Stimulated activated CD8-positive, alpha-beta memory T cell treated with anti-CD3 and anti-CD28 coated beads, Interleukin-12 subunit alpha, Interleukin-12 subunit beta, amount 100 ng/mL, for 1 hour (primary cell): ENCODE data around the gene GREM2.

Experiments used
- DNase-seq: peaks from one replicate; pipeline ENCODE4 v3.0.0-alpha.2; 2020; ENCODE audit warnings: low read depth

The GREM2 gene

DNA sequence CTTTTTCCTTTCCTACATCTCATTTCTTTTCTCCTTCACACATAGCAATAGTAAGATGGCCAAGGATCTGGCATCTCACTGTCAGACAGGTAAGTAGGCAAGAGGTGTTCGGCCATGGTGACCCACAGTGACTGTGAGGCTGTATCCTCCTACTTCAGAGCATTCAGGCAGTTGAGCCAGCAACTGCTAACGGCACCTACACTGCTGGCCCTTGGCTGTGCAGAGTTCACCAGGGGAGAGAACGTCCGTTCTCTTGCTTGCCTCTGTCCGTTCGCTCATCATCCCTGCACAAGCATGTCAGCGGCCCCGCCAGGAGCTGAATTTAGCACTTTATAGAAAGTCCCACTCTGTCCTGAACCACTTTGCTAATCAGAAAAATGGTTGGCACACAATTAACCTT, 113.6 kb downstream of the GREM2 start:
- no peak for DNase-seq

DNA sequence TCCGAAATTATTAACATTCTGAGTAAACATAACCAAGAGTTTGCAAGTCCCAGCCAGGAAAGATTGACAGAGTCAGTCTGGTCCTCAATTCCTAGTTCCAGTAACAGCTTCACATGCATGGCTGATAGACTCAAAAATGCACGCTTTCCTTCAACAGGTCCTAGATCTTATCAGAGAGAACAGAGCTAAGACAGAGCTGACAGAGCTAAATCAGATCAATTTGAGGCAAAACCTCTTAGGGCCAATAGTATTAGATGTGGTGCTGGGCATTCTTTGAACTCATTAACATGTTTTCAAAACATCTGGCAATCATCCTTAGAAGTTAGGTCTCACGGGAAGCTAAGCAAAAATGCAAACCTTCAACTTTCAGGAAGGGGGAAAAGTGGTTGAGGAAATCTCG, 114.0 kb downstream of the GREM2 start:
- no peak for DNase-seq

DNA sequence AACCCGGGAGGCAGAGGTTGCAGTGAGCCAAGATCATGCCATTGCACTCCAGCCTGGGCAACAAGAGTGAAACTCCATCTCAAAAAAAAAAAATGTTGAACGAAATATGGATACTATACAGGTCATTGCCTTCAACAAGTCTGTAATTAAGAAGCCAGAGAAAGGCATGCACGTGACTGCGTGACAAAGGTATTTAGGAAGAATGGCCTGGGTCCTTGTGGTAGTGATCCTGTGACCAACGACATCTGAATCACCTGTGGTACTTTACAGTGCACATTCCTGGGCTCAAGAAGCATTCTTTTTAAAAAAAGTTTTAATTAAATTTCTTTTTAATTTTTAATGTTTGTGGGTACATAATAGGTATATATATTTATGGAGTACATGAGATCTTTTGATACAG, 115.0 kb downstream of the GREM2 start:
- no peak for DNase-seq

DNA sequence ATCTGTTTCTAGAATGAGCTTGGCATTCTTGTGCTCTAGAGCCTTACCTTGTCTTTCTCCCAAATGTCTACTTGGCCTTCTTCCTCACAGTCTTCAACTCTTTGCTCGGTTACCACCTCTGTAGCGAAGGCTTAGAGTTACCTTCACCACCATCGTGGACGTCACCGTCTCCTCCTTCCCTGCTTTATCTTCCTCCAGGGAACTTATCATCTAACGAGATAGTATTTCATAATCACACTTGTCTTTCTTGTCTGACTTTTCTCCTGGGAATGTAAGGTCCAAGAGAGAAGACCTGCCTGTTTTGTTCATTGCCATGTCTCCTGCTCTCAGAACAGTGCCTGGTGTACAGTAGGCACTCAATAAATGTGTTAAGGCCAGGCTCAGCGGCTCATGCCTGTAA, 115.6 kb downstream of the GREM2 start:
- DNase-seq: no peak

DNA sequence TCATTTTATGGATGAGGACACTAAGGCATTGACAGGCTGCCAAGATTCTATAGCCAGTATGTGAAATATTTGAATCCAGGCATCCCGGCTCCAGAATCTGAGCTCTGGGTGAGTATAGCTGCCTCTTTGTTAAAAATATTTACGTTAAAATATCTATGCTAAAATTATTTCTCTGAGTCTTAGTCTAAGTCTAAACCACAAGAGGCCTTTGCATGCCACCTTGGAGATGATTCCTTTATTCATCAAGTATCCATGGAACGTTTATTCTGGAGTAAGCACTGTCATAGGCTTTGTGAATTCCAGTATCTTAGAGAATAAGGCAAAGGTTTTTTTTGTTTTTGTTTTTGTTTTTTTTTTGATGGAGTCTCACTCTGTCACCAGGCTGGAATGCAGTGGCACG, 116.4 kb downstream of the GREM2 start:
- no peak for DNase-seq

DNA sequence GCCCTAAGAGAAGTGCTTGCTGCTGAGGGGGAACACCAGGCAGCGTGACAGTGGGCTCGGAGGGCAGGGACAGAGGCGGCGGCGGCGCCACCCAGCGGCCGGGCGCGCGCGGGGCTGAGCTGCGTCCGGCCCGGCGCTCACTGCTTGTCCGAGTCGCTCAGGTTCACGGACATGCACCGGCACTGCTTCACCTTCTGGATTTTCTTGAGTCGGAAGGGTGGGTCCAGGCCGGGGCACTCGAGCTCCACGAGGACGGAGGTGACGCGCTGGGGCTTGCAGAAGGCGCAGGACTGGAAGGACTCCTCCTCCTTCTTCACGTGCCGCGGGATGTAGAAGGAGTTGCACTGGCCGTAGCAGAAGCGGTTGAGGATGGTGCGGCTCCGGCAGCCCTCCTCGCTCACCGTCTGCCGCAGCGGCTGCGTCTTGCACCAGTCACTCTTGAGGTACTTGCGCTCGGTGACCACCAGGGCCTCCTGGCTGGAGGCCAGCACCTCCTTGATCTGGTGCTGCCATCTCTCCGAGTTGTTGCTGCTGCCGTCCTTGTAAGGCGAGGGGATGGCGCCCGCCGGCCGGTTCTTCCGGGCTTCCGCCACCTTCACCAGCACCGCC, 119.0 kb downstream of the GREM2 start:
- no peak for DNase-seq

DNA sequence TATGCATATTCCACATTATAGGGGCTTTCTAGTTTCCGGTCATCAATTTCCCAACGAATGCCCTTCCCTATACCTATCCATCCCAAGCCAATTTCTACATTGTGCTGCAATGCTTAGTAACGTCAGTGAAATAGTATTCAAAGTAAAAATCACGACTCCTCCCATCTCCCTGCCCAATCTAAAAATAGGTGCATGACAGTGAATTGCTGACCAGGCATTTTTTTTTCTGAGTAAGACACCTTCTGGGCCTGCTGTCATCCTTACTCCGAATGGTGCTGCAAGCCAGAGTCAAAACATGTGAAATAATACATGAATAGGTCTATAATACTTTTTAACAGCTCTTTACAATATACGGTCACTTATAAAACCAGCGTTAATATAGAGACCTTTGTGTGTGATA, 120.2 kb downstream of the GREM2 start:
- DNase-seq: no peak

DNA sequence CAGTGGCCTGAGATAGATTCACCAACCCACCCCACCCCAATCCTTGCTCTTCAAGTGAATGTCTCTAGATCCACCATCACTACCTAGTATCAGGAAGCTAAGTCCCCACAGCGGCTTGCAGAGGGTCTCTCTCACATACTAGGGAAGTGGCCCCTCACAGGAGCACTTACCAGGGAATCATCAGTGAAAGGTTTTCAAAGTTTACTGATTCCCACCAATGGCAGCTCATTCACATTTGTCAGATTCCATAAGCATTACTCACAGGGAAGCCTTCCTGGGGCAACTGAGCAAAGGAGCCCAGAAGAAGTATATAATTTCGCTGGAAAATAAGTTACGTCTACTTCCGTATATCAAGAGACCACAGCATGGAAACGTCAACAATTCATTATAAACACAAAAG, 120.8 kb downstream of the GREM2 start:
- DNase-seq: no peak

DNA sequence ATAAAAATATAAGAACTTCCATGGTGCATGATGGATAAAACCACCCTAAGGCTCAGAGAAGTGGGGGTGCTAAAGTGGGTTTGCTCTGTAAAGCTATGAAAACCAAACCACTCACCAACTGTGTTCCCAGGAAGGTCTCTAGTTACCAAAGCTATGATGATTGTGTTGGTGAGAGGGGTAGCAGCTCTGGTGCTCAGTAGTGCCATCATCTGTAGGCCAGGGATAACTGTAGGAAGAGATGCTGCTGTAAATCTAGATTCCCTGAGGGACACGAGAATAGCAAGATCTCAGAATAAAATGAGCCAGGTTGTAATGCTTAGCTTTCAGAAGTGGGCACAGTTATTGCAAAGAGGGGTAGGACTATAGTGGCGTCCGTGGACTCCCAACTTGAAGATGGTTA, 124.5 kb downstream of the GREM2 start:
- no peak for DNase-seq

DNA sequence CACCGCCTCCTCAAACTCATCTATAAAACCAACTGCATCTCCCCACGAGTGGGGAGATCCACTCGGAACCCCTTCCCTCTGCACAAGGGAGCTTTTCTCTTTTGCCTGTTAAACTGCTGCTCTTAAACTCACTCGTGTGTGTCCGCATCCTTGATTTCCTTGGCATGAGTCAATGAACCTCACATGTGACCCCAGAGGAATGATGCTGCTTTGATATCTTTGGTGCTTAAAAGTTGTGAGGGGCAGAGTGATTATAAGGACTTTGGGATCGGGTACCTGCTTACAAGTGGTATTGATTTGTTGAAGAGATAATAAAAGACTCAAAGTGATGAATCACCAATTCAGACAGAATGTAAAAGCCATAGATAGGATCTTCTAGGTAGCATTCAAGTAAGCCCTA, 125.3 kb downstream of the GREM2 start:
- no peak for DNase-seq

DNA sequence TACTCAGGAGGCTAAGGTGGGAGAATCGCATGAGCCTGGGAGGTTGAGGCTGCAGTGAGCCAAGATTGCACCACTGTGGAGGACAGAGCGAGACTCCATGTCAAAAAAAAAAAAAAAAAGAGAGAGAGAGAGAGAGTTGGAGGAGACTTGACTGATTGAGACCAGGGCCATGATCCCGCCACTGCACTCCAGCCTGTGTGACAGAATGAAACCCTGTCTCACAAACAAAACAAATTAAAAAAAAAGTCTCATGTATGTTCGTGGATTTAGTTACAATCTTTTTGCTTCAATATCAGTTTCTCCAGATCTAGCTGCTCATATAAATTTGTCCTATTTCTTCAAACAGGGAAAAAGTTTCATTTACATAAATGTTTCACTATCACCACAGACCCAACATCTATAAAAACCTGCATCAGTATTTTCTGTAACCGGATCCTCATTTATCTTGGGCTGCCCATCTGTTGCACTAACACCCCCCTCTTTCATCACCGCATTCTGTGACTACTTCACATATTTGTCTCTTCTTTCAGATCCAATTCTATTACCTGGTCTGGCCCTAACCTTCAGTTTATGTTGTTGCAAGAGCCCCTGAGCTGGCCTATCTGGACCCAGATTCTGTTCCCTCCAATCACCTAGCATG, 127.0 kb downstream of the GREM2 start:
- no peak for DNase-seq

DNA sequence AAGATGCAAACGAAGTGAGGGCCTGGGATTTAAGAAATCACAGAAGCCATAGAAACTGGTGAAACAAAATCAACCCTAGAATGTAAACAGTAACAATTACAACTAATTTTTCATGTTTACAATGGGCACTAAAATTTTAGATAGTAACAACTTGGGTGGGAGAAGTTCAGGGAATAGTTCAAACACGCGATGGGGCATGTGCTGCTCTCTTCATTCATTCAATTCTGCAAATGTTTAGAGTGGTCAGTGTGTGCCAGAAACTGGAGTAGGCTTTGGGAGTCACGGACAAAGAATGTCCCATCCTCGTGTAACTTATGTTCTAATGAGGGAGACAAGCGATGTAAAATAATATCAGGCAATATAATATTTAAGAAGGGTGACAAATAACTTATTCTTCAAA, 133.4 kb downstream of the GREM2 start:
- DNase-seq: no peak

DNA sequence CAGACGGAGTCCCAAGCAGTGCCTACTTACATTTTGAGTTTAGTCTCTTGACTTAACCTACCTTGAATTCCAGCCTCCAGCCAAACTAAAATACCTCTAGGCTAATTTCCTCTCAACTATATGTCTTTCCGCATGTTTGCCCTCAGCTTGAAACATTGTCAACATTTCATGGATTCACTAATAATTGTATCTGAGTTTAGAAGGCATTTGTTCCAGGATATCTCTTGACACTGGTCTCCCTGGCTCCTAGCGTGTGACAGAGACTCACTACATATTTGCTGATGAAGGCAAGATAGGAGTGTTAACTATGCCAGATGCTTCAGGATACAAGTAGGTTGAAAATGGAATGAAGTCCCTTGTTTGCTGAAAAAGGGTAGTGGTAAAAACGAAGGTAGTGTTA, 136.1 kb downstream of the GREM2 start:
- no peak for DNase-seq

DNA sequence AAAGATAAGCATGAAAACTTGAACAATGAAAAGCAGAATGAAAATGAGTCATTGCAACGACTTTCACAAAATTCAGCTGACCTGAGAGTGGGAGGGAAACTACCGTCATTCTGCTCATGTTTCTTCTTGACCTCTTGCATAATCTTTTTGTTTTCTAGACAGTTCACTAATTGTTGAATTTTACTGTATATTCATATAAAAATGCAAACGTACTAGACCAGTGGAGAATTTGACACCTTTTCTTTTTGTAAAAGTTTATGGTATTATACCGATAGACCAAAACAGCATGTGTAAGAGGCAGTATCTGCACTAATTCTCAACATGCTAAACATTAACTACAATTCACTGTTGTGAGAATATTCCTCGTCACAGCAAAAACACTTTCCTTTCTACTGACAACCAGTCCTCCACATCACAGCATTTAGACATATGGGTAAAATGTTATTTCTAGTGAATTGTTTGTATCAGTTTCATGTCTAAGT, 137.8 kb downstream of the GREM2 start:
- DNase-seq: no peak

DNA sequence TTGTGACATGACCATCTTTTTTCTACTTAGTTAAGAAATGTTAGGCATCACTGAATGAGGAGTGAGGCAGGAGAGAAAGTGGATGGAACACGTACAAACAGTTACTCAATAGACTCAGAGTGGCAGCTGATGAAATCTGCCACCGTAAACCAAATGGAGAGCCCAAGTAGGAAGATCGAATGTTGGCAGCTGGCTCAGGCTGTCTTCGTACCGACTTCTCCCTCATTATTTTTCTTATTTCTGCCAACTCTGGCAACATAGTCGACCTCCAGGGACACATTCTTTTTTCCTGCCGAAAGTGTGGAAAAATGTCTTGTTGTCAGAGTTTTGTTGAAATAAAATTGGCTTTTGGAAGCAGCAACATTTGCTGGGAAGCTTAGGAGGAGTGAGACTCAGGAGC, 143.3 kb downstream of the GREM2 start:
- no peak for DNase-seq

DNA sequence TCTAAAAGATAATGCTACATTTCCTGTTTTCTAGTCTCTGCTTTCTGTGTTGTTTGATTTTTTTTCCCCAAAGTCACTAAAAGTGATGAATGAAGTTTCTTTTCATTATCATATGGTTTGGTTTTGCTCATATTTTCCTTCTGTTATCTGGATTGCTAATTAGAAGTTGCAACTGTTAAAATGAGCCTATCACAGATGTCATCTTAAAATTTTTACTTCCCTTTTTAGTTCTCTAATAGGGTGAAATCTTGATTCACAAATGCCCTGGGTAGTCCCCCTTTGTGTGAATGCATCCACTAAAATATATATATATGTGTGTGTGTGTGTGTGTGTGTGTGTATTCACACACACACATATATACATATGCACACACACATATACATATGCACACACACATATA, 144.1 kb downstream of the GREM2 start:
- no peak for DNase-seq

DNA sequence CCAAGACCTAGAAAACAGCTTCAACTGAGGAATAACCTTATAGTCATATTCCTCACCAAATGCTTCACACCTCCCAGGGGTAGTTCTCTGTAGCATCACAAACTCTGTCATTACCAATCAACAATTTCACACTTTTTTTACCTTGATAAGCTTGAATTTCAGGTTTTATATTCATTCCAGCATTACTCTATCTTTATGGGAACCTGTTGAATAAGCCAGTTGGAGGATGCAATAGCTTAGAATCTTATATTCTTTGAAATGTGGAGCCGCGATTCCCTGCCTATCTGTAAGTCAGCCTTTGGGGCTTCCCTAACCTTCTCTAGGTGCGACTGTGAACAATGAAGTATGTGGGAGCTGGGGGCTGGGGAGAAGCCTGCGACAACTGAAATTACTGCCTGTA, 145.4 kb downstream of the GREM2 start:
- DNase-seq: no peak

DNA sequence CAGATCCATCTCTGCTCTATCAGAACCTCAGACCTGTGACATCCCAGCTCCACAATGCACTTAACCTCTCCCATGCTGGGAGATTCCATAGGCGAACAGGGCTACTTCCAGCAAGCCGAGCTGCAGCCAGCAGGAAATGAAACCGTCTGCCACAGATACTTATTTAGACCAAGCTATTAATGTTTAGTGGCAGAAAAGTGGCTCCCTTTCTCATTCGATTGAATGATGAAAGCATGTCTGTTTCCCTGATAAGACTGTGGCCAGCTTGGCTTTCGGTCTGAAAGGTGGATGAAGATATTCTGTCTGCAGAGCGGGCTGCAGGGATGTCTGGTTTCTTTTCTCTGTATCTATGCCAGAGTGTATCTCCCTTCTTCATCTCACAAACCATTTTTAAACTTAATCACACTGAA, 146.4 kb downstream of the GREM2 start:
- no peak for DNase-seq

DNA sequence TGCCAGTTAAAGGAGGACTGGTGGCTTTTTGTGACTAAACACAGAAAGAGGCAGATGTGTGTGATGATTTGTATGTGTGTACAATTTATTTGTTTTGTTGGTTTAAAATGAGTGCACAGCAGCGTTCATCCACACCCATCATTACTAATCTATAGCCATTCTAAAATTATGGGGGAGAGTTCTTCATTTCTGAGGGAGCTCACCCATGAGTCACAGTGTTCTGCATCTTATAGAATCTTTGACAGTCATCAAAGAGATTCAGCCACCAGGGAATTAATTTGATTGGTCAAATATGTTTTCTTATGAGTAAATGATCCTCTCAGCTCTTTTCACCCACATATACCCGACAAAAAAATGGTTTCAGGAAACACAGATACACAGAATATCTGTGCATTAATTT, 147.9 kb downstream of the GREM2 start:
- no peak for DNase-seq

DNA sequence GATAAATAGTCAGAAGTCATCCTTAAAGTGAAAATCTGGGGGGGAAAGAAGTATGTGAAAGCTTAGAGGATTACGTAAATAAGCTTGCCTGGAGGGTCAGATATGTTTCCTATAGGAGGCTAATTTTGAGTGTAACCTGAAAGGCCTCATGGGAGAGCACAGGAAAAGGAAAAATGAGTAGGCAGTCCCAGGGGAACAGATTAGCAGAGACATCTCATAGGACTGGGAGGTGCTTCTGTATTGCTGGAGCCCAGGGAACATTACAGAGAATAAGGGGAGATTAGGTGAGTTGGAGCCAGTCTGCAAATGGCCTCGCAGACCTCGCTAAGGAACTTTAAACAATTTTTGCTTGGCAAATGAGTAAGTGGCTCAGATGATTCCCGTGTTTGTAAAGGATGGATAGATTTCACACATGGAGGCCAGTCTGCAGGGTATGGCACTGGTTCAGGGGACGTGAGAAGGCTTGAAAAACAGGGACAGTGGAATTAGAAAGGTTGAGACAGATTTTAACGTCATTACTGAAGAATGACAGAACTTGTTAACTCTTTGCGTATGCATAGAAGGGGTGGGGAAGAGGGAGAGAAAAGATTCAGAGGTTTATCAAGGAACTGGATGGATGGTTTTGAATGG, 149.1 kb downstream of the GREM2 start:
- no peak for DNase-seq

DNA sequence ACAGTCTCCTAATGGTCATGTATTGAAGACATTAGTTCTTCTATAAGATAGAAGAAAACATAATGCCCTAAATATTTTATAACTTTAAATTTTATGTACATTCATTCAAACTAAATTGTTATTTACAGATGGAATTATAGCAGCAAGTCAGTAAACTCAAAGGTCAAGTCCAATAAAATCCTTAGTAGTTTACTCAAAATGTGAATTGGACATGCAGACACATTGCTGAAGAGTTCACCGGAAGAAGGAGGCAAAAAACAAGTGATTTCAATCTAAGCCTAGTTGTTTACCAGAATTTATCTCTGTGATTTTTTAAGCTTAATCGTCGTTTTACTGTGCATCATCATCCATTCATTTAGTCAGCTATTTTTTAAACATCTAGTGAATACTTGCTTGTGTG, 149.7 kb downstream of the GREM2 start:
- no peak for DNase-seq

DNA sequence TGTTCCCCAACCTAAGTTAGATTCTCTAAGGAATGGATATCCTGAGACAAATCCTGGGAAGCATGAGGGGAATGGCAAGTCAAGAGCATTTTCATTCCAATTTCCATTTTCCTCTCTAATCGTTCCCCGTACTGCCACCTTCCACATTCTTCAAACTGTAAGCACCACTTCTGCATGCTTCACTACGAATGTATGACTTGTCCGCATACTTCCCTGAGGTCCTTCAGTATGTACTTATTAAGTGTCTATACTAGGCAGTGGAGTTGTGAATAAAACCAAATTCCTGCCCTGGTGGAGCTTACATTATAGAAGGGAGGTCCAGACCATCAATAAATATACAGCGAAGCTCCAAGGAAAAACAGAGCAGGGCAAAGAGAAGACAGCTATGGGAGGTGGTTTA, 154.8 kb downstream of the GREM2 start:
- DNase-seq: no peak

DNA sequence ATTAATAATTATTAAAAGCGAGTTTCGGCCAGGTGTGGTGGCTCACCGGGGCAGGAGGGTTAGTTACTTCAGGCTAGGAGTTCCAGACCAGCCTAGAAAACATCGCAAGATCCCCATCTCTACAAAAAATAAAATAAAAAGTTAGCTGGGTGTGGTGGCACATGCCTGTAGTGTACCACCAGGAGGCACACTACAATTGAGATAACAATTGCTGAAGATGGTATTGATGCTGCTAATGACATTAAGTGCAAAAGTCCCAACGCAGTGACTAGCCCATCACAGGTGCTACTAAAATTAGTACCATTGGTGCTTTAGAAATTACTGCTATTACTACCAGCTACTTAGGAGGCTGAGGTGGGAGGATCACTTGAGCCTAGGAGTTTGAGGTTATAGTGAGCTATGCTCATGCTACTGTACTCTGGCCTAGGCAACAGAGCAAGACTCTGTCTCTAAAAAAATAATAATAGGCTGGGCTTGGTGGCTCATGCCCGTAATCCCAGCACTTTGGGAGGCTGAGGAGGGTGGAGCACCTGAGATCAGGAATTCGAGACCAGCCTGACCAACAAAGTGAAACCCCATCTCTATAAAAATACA, 156.6 kb downstream of the GREM2 start:
- DNase-seq: no peak
